Activated effector memory CD4-positive, alpha-beta T cell treated with Interleukin-2 at 50 U/mL for 16 hours (primary cell): ENCODE data around the gene CDH4.

Experiments
- DNase-seq: peaks from one replicate; pipeline ENCODE4 v3.0.0-alpha.2; 2020

The CDH4 gene

GRCh38 chr20:61640131-61640870 lies 388.2 kb downstream of the CDH4 start:
- no peak for DNase-seq

GRCh38 chr20:61640871-61641245 lies 388.8 kb downstream of the CDH4 start:
- DNase-seq: no peak

- no peak for DNase-seq
Observed at GRCh38 chr20:61643656-61644377, 391.8 kb downstream of the CDH4 start.

- DNase-seq: no peak
Observed at GRCh38 chr20:61644378-61645076, 392.5 kb downstream of the CDH4 start.

GRCh38 chr20:61645732-61646131 lies 393.7 kb downstream of the CDH4 start:
- no peak for DNase-seq

- no peak for DNase-seq
Observed at GRCh38 chr20:61646453-61646852, 394.4 kb downstream of the CDH4 start.

GRCh38 chr20:61646986-61647385 lies 394.9 kb downstream of the CDH4 start:
- DNase-seq: no peak

GRCh38 chr20:61647702-61648101 lies 395.6 kb downstream of the CDH4 start:
- no peak for DNase-seq

GRCh38 chr20:61649105-61649859 lies 397.2 kb downstream of the CDH4 start:
- no peak for DNase-seq

GRCh38 chr20:61649860-61650162 lies 397.8 kb downstream of the CDH4 start:
- no peak for DNase-seq

- no peak for DNase-seq
Observed at GRCh38 chr20:61650912-61651733, 399.1 kb downstream of the CDH4 start.

GRCh38 chr20:61652146-61652545 lies 400.1 kb downstream of the CDH4 start:
- DNase-seq: no peak

GRCh38 chr20:61654726-61655125 lies 402.7 kb downstream of the CDH4 start:
- no peak for DNase-seq

GRCh38 chr20:61655591-61655990 lies 403.5 kb downstream of the CDH4 start:
- DNase-seq: no peak

GRCh38 chr20:61656198-61656597 lies 404.1 kb downstream of the CDH4 start:
- no peak for DNase-seq

GRCh38 chr20:61657721-61658377 lies 405.8 kb downstream of the CDH4 start:
- DNase-seq: no peak

- DNase-seq: no peak
Observed at GRCh38 chr20:61658563-61658962, 406.5 kb downstream of the CDH4 start.

GRCh38 chr20:61659246-61659993 lies 407.4 kb downstream of the CDH4 start:
- DNase-seq: no peak

- DNase-seq: no peak
Observed at GRCh38 chr20:61659994-61660346, 407.9 kb downstream of the CDH4 start.

- no peak for DNase-seq
Observed at GRCh38 chr20:61660559-61660958, 408.5 kb downstream of the CDH4 start.

GRCh38 chr20:61661025-61661424 lies 409.0 kb downstream of the CDH4 start:
- no peak for DNase-seq
